ENCODE results near the gene BCAS3.
"Not testable (repeated sequence)": the region's sequence is repeated elsewhere in the genome, so short reads cannot be mapped to it uniquely, and the experiment has no call there.

The BCAS3 gene

DNA sequence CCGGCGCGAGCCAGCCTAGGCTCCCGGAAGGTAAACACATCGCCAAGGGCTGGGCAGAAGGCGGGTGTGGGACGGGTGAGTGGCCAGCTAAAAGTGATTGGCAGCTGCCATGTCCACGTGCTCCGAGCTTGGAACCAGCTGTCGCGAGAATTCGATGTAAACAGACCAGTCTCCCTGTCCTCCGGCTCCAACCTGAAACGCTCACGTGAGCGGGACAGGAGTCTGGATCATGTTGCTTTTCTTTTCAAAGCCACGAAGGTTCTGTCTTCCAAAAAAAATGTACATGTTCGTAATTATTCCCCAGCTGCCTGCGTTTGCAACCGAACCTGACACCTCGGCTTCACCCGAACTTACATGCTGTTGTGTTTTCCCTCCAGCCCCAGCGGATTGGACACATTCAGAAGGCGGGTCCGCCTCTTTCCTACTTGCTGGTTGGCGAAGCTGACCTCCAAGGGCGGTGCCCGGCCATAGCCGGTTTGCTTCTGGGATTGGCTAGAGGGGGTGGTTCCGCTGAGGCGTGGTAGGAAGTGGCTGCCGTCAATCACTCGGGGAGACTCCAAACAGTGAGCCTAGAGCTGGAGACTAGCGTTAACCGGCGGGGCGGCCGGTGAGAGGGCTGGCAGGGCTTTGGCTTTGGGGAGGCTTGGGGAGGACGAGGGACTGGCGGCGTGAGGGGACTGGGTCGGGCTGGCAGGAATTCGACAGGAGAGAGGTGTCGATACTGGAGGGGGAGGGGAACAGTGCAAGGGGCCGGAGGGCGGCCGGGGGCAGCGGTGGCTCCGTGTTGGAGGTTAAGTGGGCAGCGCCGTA is at the start of gene BCAS3:
TSS of gene BCAS3 (plus strand) at position 544 of the 810 bp plus-strand sequence.
- peak; percentile 79 for FAIRE-seq

DNA sequence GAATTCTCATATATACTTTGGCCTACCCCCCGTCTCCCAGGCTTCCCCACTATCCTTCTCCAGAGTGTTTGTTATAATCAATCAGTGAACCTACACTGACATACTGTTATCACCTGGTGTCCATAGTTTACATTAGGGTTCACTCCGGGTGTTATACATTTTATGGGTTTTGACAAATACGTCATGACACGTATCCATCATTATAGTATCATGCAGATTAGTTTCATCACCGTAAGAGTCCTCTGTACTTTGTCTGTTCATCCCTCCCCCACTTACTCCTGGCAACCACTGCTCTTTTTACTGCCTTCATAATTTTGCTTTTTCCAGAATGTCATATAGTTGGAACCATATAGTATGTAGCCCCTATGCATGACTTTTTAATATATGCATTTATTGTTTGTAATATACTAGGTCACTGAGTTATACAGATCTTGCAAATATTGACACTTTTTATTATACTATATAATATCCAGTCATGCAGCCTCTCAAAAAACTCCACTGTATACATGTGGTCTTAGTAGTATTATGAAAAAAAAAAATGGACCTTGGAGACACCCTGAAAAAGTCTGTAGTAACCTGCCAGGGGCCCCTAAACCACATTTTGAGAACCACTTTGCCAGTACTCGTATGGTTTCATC is 49.3 kb upstream of the BCAS3 start:
- FAIRE-seq = no peak

DNA sequence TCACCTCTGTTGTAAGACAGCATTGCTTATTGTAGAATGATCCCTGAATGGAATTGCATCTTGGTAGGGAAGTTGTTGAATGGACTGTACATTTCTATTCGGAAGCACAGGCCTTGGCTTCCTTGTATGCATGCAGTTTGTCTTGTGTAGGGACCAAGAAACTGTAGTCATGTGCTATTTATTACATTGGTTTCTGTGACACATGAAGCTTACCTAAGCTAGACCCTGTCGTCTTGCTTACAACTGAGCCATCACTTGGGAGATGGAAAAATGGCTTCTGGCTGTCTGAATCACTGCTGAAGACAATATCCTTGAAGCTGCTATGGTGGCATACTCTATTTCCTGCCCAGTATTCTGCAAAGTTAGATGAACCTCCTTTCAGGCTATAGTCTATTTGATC is 48.5 kb upstream of the BCAS3 start:
- FAIRE-seq = no peak

DNA sequence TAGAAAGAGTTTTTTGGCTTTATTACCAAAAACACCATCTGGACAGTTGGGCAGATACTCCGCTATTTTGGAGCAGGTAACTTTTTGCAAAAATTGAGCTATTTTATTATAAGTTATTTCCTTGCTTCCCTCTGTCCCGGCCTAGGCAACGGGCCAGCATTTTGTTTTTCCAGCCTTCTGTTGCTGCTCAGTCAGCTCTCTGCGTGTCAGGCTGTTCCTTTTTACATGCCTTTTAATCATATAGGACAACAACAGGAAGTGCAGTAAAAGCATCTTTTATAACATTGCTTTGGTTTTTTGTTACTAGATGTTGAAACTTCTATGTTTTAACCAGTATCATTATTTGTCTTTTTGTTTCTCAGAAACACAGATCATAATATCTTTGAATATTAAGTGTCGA is 47.3 kb upstream of the BCAS3 start:
- FAIRE-seq = no peak

DNA sequence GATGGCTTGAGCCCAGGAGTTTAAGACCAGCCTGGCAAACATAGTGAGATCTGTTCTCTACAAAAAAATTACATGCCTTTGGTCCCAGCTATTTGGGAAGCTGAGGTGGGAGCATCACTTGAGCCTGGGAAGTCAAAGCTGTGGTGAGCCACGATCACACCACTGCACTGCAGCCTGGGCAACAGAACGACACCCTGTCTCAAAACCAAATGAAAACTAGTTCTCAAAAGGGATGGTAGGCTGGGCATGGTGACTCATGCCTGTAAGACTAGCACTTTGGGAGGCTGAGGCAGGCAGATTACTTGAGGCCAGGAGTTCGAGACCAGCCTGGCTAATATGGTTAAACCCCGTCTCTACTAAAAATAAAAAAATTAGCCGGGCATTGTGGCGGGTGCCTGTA is 46.5 kb upstream of the BCAS3 start:
- no peak for FAIRE-seq

DNA sequence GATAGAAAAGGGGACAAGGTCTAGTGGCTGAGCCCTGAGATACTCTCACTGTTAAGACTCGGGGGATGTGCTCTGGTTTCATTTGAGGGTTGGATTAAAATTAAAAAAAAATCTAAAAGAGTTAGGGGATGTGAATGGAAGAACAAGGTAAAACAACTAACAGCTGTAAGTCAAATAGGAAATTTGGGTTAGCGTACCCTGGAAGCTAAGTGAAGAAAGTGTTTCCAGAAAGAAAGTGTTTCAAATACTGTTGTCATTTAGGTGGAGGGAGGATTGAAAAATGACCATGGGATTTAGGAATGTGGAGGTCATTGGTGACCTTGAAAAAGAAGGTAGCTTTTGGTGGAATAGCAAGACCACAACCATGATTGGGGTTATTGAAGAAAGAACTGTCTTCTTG is 40.0 kb upstream of the BCAS3 start:
- FAIRE-seq = no peak

DNA sequence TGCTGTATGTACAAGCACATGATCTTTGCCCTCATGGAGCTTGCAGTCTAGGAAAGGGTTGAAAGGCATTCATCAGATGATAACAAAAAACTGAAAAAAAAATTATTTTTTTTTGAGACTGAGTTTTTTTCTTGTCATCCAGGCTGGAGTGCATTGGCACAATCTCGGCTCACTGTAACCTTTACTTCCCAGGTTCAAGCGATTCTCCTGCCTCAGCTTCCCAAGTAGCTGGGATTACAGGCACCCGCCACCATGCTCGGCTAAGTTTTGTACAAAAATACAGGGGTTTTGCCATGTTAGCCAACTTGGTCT is 38.7 kb upstream of the BCAS3 start:
- no peak for FAIRE-seq

DNA sequence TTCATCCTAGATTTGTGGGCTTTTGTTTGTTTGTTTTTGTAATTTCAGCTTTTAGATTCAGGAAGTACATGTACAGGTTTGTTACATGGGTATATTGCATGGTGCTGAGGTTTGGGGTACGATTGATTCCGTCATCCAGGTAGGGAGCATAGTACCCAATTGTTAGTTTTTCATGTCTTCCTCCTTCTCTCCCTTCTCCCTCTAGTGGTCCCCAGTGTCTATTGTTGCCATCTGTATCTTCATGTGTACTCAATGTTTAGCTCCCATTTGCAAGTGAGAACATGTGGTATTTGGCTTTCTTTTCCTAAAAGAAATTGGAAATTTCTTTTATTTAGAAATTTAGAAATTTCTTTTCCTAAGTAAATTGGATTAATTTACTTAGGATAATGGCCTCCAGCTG is 37.1 kb upstream of the BCAS3 start:
- no peak for FAIRE-seq

DNA sequence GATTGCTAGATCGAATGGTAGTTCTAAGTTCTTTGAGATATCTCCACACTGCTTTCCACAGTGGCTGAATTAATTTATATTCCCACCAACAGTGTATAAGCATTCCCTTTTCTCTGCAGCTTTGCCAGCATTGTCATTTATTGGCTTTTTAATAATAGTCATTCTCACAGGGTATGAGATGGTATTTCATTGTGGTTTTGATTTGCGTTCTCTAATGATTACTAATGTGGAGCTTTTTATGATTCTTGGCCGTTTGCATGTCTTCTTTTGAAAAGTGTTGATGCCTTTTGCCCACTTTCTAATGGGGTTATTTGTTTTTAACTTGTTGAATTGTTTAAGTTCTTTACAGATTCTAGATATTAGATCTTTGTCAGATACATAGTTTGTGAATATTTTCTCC is 36.5 kb upstream of the BCAS3 start:
- no peak for FAIRE-seq

DNA sequence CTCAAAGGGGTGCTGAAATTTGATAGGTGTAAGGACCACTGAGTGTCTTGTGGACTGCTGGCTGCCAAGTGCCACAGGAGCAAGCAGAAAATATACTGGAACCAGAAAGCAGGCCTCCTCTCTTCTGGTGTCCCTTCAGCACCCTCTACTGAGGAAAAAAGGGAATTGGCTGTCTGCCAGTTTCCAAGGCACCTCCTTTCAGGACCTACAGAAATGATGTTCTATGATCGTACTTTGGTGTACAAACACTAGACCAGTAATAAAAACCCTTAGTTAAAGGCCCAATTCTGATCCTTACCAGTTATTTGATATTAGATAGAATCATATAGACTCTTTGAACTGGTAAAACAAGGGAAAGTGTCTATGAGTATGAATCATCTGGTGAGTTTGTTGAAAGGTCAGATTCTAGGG is 35.8 kb upstream of the BCAS3 start:
- FAIRE-seq = no peak

DNA sequence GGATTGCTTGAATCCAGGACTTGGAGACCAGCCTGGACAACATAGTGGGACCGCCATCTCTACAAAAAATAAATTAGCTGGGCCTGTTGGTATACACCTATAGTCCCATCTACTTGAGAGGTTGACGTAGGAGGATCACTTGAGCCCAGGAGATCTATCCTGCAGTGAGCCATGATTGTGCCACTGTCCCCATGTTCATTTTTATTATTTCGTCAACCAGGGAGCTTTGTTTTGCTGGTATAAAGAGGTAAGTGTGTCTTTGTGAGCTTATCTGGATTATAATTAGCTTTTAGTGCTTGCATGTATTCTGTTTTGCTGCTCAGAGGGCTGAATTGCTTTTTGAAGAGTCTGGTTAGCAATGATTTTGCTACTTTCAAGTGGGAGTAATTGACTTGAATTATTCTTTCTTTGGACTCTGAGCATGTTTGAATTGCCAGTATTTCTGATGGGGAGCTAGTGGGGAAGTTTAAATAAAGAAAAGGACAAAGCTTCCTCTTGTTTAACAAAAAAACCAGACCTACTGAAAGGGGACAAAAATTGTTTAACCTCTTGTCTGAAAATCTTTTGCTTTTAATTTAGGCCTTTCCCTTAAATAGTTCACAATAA is 31.6 kb upstream of the BCAS3 start:
- FAIRE-seq = no peak

DNA sequence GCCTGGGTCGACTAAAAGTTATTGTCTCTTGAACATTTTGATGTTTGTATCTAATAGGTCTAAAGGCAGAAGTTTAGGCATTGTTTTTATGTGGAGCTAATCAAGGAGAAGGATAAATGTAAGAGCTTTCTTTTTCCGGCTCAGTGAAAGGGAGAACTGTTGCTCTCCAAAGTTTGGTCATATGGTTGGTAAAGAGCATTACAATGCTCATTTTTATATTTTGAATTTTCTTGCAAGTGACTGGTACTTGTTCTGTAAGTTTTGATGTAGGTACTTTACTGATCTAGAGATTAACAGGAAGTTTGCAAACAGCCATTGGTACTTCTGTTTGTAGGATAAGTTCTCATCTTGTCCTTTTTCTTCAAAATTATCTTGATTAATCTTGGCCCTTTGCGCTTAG is 30.9 kb upstream of the BCAS3 start:
- FAIRE-seq = no peak

DNA sequence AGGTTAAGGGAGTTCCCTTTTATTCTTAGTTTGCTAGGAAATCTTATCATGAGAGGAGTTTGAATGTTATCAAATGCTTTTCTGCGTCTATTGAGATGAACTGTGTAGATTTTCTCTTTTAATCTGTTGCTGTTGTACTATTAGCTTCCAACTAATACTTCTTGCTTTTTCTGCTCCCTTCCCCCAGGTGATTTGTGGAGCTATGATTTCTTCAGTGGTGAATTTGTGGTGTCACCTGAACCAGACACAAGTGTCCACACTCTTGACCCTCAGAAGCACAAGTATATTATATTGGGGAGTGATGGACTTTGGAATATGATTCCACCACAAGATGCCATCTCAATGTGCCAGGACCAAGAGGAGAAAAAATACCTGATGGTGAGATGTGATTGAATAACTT is 29.9 kb upstream of the BCAS3 start:
- FAIRE-seq = no peak

DNA sequence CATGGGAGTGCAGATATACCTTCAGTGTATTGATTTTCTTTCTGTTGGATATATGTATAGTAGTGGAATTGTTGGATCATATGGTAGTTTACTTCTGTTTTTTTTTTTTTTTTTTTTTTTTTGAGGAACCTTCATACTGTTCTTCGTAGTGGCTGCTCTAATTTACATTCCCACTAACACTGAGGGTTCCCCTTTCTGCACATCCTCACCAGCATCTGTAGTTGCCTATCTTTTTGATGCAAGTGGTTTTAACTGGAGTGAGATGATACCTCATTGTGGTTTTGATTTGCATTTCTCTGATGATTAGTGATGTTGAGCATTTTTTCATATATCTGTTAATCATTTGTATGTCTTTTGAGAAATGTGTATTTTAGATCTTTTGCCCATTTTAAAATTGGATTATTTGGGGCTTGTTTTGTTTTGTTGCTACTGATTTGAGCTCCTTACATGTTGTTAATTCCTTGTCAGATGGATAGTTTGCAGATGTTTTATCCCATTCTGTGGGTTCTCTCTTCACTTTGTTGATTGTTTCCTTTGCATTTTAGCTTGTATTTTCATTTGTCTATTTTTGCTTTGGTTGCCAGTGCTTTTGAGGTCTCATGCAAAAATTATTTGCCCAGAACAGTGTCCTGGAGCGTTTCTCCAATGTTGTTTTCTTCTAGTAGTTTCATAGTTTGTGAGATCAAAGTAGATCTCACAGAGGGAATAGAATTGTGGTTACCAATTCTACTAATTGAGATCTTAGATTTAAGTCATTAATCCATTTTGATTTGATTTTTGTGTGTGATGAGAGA is 25.0 kb upstream of the BCAS3 start:
- FAIRE-seq = no peak

DNA sequence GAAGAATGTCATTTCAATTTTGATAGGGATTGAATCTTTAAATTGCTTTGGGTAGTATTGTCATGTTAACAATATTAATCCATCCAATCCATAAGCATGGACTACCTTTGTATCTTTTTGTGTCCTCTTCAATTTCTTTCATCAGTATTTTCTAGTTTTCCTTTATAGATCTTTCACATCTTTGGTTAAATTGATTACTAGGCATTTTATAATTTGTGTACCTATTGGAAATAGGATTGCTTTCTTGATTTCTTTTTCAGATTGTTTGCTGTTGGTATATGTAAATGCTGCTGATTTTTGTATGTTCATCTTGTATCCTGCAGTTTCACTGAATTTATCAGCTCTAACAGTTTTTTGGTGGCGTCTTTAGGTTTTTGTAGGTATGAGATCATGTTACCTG is 24.1 kb upstream of the BCAS3 start:
- no peak for FAIRE-seq

DNA sequence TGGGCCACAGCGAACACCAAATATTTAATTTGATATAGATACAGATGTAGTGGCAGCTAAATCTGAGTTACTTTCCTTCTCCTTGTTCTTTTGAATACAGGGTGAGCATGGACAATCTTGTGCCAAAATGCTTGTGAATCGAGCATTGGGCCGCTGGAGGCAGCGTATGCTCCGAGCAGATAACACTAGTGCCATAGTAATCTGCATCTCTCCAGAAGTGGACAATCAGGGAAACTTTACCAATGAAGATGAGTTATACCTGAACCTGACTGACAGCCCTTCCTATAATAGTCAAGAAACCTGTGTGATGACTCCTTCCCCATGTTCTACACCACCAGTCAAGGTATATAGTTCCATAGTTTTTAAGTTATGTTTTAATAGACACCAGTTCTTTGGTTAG is 21.2 kb upstream of the BCAS3 start:
- no peak for FAIRE-seq

DNA sequence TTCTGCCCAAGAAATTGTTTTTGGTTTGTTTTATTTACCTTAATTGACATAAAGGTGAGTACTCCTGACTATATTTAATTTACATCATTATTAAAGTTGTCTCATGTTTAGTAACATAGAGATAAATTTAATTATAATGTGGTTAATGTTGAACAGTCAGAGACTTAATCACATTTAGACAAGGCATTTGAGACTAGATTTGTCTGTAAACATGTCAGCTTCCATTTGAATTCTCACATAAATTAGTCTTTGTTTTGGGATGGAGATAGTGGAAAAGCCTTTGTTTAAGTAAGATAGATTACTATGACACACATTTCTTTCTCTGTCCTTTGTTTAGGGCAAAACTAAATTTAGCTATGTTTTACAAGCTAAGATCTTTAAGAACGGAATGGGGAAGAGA is 18.5 kb upstream of the BCAS3 start:
- FAIRE-seq = no peak

DNA sequence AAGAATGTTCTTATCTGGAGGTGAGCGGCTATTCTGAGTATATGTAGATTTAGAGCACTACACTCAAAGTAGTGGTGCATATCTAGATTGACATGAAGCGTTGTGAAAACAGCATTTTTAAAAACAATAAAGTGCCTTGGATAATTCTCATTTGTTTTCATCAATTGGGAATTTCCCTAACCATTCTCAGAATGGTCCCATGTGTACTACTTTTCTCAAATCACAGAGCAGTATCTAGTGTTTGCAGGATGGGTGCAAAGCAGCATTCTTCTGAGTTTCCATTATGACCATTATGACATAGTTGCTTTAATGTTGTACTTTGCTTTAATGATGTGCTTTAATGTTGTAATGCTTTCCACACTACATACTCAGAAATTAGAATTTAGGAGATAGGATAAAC is 16.2 kb upstream of the BCAS3 start:
- no peak for FAIRE-seq

DNA sequence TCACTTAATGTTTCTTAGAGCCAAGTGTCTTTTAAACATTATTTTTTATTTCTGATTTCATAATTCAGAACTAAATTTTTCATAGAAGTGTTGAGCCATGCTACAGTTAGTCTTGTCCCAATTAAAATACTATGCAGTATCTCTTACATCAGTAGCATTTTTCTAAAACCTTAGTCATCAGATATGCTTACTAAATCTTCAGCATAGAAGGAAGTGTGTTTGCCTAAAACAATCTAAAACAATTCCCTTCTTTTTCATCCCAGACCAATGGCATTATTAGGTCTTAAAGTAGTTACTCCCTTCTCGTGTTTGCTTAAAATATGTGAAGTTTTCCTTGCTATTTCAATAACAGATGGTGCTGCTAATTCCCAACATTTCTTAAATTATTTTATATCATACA is 13.6 kb upstream of the BCAS3 start:
- FAIRE-seq = no peak

DNA sequence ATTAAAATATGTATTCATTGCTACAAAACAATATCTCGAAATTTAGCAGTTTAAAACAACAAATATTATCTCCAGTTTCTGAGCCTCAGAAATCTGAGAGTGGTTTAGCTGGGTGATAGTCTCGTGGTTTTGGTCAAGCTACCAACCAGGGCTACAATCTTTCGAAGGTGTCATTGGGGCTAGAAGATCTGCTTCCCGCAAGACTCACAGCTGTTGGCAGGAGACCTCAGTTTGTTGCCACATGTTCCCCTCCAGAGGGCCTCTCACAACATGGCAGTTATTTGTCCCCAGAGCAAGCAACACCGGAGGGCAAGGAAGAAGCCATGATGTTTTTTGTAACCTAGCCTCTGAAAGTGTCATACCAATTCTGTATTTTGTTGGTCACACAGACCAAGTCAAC is 12.0 kb upstream of the BCAS3 start:
- no peak for FAIRE-seq

DNA sequence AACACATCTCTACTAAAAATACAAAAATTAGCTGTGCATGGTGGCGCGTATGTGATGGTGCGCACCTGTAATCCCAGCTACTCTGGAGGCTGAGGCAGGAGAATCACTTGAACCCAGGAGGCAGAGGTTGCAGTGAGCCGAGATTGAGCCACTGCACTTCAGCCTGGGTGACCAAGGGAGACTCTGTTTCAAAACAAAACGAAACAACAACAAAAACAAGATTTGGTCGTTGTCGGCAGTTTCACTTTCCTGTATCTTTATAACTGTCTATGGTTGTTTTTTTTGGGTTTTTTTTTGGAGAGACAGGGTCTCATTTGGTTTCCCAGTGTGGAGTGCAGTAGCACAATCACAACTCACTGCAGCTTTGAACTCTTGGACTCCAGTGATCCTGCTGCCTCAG is 8.9 kb upstream of the BCAS3 start:
- not testable (repeated sequence) for FAIRE-seq

DNA sequence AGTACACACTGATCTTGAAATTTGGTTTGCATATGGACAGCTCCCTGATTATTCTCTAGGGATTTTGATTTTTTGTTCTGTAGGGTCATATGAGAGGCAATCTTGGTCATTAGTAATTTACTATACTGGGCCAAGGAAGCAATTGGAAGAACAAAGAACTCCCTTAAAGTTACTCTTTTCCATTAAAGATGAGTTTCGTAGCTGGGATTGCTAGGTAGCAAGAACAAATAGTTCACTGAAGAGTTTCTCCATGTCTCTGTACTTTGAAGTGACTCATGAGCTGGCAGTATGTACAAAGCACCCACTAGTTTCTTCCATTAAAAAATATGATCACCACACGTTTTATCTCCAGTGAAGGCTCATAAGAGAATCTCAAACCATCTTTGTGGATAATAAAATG is 6.2 kb upstream of the BCAS3 start:
- FAIRE-seq = no peak

DNA sequence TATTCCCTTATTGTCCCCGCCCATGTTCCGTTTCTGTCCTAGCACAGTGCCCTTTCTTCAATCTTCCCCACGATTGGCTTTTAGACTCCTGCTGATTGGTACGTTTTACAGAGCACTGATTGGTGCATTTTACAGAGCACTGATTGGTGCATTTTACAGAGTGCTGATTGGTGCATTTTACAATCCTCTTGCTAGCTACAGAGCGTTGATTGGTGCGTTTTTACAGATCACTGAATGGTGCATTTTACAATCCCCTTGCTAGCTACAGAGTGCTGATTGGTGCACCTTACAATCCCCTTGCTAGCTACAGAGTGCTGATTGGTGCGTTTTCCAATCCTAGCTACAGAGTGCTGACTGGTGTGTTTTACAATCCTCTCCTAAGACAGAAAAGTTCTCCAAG is 3.0 kb upstream of the BCAS3 start:
- FAIRE-seq = not testable (repeated sequence)

DNA sequence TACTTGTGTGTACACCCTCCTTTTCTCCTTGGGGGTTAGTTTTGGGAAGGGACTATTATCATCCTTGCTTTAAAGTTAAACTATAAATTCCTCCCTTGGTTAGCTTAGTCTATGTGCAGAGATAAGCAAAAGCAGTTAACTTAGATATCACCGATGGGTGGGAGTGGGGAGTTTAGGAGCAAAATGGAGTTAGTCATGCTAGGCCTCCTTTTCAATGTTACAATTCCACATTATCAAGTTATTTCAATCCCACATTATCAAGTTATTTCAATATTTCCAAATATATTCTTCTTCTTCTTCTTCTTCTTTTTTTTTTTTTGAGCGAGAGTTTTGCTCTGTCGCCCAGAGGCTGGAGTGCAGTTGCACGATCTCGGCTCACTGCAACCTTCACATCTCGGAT is 1.7 kb upstream of the BCAS3 start:
- FAIRE-seq = no peak

Data from TTC549 (cell line).